ENCODE results near the gene MAGOHB.
"Not testable (repeated sequence)": the region's sequence is repeated elsewhere in the genome, so short reads cannot be mapped to it uniquely, and the experiment has no call there.

DNA sequence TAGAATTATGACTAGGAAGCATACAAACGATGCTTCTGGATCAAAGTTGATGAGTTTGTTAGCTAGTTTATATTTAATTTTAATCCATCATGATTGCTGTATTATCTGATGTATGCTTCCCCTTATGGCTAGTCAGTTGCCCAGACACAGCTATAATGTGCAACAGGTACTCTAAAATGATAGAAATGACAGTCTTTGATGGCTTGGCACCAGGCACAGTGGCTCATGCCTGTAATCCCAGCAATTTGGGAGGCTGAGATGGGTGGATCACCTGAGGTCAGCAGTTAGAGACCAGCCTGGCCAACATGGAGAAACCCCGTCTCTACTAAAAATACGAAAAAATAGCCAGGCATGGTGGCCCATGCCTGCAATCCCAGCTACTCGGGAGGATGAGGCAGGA is 2.2 kb downstream of the MAGOHB start:
- TF ChIP-seq POLR2AphosphoS5 (IDR thresholded peaks at IDR 0.05; ENCODE audit: borderline replicate concordance, low read depth, low read length); EZH2 (IDR thresholded peaks at IDR 0.05): not testable (repeated sequence)

All from SK-N-MC (cell line).